ENCODE data around the gene KIAA1328. TPM values are rescaled to one million over a fixed set of nuclear protein-coding genes. Genes with fewer than 3 reads are reported as not detected.

The KIAA1328 gene
- total and polyA plus RNA-seq, 2 donors (not counting 3 experiments of a cell fraction or from before 2014, with no cell fraction given) = 2.7 to 6.5 TPM

DNA sequence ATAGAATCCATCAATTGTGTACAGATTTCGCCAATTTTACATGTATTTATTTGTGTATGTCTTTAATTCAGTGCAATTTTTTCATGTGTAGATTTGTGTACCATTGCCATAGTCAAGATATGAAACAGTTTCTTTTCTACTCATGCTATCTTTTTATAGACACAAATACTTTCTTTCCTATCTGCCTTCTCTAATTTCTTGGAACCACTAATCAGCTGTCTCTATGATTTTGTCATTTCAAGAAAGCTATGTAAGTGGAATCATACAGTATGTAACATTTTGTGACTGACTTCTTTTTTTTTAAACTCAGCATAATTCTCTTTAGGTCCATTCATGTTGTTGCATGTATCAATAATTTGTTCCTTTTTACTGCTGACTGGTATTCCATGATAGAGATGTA, 33.3 kb downstream of the KIAA1328 start:
- H3K4me1 ChIP-seq (ENCODE audit: control insufficient read depth, extremely low read depth, insufficient read depth, low read length) = no peaks in the 10 kb centered on the region
- no peaks in the 10 kb centered on the region for H3K36me3 ChIP-seq (ENCODE audit: control insufficient read depth in 2 of 2, extremely low read depth in 1 of 2, insufficient read depth in 2 of 2, low read length in 2 of 2)
- no peak overlapping the region for H3K4me2 ChIP-seq (ENCODE audit: insufficient read depth, low read length)
- H3K27me3 ChIP-seq (ENCODE audit: control insufficient read depth in 2 of 2, insufficient read depth in 2 of 2, low read length in 2 of 2) = no peaks in the 10 kb centered on the region
- no peaks in the 10 kb centered on the region for H4K20me1 ChIP-seq (replicated peaks; ENCODE audit: control insufficient read depth, extremely low read depth, insufficient read depth, low read length)
- intact Hi-C loops (cut with micrococcal nuclease) (no loop called here), dilution Hi-C loops (cut with MboI; ENCODE audit: extremely low pct_ligation_motif_present, low sequenced_read_pairs) (no loop called here)
- FAIRE-seq (no peak), DNase-seq (ENCODE audit: low read depth, low spot score) (no peak)
- H3K9ac ChIP-seq (replicated peaks; ENCODE audit: extremely low read depth, insufficient read depth, low read length) = no peak overlapping the region
- CTCF ChIA-PET = no interaction called here
- no peak overlapping the region for H3K27ac ChIP-seq (ENCODE audit: insufficient read depth, low read depth, low read length)
- H2AFZ ChIP-seq (ENCODE audit: low read depth, low read length) = no peak overlapping the region
- TF ChIP-seq FOS (IDR thresholded peaks at IDR 0.05; ENCODE audit: borderline replicate concordance, insufficient read depth, low read length) (no peak), GATA2 (IDR thresholded peaks at IDR 0.05; ENCODE audit: insufficient read depth, insufficient read length, low read depth, low read length) (no peak), POLR2A (IDR thresholded peaks at IDR 0.05; ENCODE audit: low read depth, low read length) (no peak), MYC (IDR thresholded peaks at IDR 0.05; ENCODE audit: low read depth, low read length) (no peak), JUN (IDR thresholded peaks at IDR 0.05; ENCODE audit: borderline replicate concordance, insufficient read depth, insufficient read length, low read depth) (no peak), EZH2 (IDR thresholded peaks at IDR 0.05; ENCODE audit: borderline replicate concordance, low read depth, low read length, severe bottlenecking) (no peak), POLR2AphosphoS5 (IDR thresholded peaks at IDR 0.05; ENCODE audit: insufficient read depth, low read depth, low read length) (no peak)
- TF ChIP-seq, protein P1, sequence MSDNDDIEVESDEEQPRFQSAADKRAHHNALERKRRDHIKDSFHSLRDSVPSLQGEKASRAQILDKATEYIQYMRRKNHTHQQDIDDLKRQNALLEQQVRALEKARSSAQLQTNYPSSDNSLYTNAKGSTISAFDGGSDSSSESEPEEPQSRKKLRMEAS (IDR thresholded peaks at IDR 0.05; ENCODE audit: insufficient read depth, insufficient read length) = no peak
- TF ChIP-seq, protein P2, sequence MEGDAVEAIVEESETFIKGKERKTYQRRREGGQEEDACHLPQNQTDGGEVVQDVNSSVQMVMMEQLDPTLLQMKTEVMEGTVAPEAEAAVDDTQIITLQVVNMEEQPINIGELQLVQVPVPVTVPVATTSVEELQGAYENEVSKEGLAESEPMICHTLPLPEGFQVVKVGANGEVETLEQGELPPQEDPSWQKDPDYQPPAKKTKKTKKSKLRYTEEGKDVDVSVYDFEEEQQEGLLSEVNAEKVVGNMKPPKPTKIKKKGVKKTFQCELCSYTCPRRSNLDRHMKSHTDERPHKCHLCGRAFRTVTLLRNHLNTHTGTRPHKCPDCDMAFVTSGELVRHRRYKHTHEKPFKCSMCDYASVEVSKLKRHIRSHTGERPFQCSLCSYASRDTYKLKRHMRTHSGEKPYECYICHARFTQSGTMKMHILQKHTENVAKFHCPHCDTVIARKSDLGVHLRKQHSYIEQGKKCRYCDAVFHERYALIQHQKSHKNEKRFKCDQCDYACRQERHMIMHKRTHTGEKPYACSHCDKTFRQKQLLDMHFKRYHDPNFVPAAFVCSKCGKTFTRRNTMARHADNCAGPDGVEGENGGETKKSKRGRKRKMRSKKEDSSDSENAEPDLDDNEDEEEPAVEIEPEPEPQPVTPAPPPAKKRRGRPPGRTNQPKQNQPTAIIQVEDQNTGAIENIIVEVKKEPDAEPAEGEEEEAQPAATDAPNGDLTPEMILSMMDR (IDR thresholded peaks at IDR 0.05; ENCODE audit: extremely low read depth in 1 of 2, insufficient read depth in 1 of 2, low read depth in 1 of 2, low read length in 2 of 2) = no peak
- H3K4me3 ChIP-seq (replicated peaks in 1 of 3; ENCODE audit: insufficient read depth in 1 of 3, low read depth in 1 of 3, low read length in 3 of 3) = no peak overlapping the region
- H3K9me1 ChIP-seq (replicated peaks; ENCODE audit: control insufficient read depth, extremely low read depth, insufficient read depth, low read length) = no peaks in the 10 kb centered on the region
- no peaks in the 10 kb centered on the region for H3K79me2 ChIP-seq (ENCODE audit: control insufficient read depth, insufficient read depth, low read length)
- no TSS peak for BruUV-seq (replicated peaks)
- POLR2A ChIA-PET = no interaction called here
- no peaks in the 10 kb centered on the region for H3K9me3 ChIP-seq (replicated peaks; ENCODE audit: control insufficient read depth, insufficient read depth, low read length)
